Small intestine (tissue), 16 donors: ENCODE results near the gene EPX. TPM values are rescaled to one million over a fixed set of nuclear protein-coding genes. Genes with fewer than 3 reads are reported as not detected.
"Not testable (repeated sequence)": the region's sequence is repeated elsewhere in the genome, so short reads cannot be mapped to it uniquely, and the experiment has no call there.

ENCODE experiments used
- DNase-seq, 2 donors: peaks; one replicate each; pipeline versions ENCODE4 v3.0.0 to v3.0.0-alpha.2; 2013
- FAIRE-seq: peaks from 2 replicates; lab custom pipeline; 2012; peaks lifted over from hg19 to GRCh38; lab: Jason Lieb, UNC
- H3K27ac ChIP-seq, 3 donors: one replicate each; pipeline ENCODE4 v1.5.1; 2013; ENCODE audit warnings: low read length in 2 of 3, mild to moderate bottlenecking in 2 of 3, control low read depth in 1 of 3, inconsistent platforms in 1 of 3, low read depth in 1 of 3, moderate library complexity in 1 of 3
- H3K27me3 ChIP-seq, 3 donors: one replicate each; pipeline ENCODE4 v1.6.1; 2013; ENCODE audit warnings: low read length in 3 of 3, inconsistent platforms in 1 of 3; ENCODE audit not compliant: control insufficient read depth in 3 of 3, insufficient read depth in 3 of 3
- H3K36me3 ChIP-seq, 3 donors: one replicate each; pipeline ENCODE4 v1.6.1; 2013; ENCODE audit warnings: low read length in 3 of 3, inconsistent platforms in 1 of 3, low read depth in 1 of 3, mild to moderate bottlenecking in 1 of 3, moderate library complexity in 1 of 3; ENCODE audit not compliant: control insufficient read depth in 3 of 3, insufficient read depth in 2 of 3
- H3K4me1 ChIP-seq, 3 donors: one replicate each; pipeline ENCODE4 v1.6.1; 2013; ENCODE audit warnings: low read length in 2 of 3, inconsistent platforms in 1 of 3, low read depth in 1 of 3, mild to moderate bottlenecking in 1 of 3, moderate library complexity in 1 of 3; ENCODE audit not compliant: control insufficient read depth in 3 of 3, insufficient read depth in 2 of 3
- H3K4me3 ChIP-seq, 3 donors: one replicate each; pipeline ENCODE4 v1.5.1; 2013; ENCODE audit warnings: low read length in 3 of 3, control low read depth in 1 of 3, inconsistent platforms in 1 of 3, low read depth in 1 of 3, mild to moderate bottlenecking in 1 of 3, moderate library complexity in 1 of 3
- H3K9me3 ChIP-seq, 2 donors: one replicate each; pipeline ENCODE4 v1.6.1; 2013; ENCODE audit warnings: low read depth in 1 of 2, low read length in 1 of 2; ENCODE audit not compliant: control insufficient read depth in 2 of 2, insufficient read depth in 1 of 2
- WGBS, 3 donors: extraction: QIAGEN DNeasy Blood & Tissue Kit; methylation state at CpG; one replicate each; pipeline ENCODE4 v1.1.7; 2013; 5-methylcytosine and 5-hydroxymethylcytosine counted together
- long read RNA-seq, 10 donors: transcript quantifications; one replicate each; lab custom pipeline, GENCODE V29; 2026
- polyA plus RNA-seq, 4 donors: library from polyadenylated mRNA; stranded (reverse) in 3 of 4; unstranded in 1 of 4; fragments of 200-250 nt in 3 of 4; fragments of 120-200 nt in 1 of 4; gene quantifications; one replicate each; pipeline versions ENCODE4 v1.2.1 to v1.2.3, GENCODE V29; 2013
- donor health status: healthy with polysubstance abuse.
- donor health status: control.
- donor health status: control.
- donor health status: Bipolar disorder and iron deficiency.
- donor health status: healthy.

EPX gene, protein sequence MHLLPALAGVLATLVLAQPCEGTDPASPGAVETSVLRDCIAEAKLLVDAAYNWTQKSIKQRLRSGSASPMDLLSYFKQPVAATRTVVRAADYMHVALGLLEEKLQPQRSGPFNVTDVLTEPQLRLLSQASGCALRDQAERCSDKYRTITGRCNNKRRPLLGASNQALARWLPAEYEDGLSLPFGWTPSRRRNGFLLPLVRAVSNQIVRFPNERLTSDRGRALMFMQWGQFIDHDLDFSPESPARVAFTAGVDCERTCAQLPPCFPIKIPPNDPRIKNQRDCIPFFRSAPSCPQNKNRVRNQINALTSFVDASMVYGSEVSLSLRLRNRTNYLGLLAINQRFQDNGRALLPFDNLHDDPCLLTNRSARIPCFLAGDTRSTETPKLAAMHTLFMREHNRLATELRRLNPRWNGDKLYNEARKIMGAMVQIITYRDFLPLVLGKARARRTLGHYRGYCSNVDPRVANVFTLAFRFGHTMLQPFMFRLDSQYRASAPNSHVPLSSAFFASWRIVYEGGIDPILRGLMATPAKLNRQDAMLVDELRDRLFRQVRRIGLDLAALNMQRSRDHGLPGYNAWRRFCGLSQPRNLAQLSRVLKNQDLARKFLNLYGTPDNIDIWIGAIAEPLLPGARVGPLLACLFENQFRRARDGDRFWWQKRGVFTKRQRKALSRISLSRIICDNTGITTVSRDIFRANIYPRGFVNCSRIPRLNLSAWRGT
- under 1 TPM in 1 of 4 donors, not detected in 3; 0.24 TPM for polyA plus RNA-seq
- long read RNA-seq, donor 1 = 0 reads
- long read RNA-seq, donor 2 = 0 reads
- long read RNA-seq, donor 3 = 0 reads
- long read RNA-seq, donor 4 = 0 reads
- long read RNA-seq, donor 5 = 0 reads
- long read RNA-seq, donor 6 = 0 reads
- long read RNA-seq, donor 7 = 0 reads
- long read RNA-seq, donor 8 = 0 reads
- long read RNA-seq, donor 9 = 0 reads
- long read RNA-seq, donor 10 = 0 reads

DNA sequence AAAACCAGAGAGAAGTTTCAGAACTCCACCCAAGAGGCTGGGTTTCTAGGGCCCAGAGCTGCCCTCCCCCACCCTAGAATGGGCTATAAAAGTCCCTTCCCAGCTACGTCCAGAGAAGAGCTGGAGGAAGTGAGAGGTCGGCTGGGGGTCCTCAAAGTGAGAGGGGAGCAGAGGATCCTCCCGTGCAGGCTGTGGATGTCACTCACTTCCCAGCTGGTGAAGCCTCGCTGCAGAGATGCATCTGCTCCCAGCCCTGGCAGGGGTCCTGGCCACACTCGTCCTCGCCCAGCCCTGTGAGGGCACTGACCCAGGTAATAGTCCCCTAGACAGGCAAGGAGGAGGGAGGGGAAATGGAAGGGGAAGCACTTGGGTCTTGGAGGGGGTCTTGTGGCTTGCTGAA is at the start of gene EPX:
EPX (plus strand) TSS at position 115 of the 400 bp plus-strand sequence; CDS start at position 236, 121 bp downstream.
- no peak for DNase-seq

DNA sequence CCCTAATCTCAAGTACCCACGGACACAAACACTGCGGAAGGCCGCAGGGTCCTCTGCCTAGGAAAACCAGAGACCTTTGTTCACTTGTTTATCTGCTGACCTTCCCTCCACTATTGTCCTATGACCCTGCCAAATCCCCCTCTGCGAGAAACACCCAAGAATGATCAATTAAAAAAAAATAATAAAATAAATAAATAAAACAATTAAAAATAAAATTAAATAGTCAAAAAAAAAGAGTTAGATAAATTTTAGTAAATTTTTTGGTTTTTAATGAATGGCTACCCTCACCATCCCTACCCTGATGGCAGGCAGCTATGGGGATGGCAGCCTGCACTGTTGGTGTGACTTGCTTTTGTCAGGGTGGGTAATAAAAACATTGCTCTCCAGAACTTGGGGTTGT is 49.2 kb upstream of the EPX start:
- H3K9me3 ChIP-seq, H3K27ac ChIP-seq, H3K36me3 ChIP-seq, H3K4me3 ChIP-seq, H3K27me3 ChIP-seq, FAIRE-seq, H3K4me1 ChIP-seq, DNase-seq: not testable (repeated sequence)
- 80 to 92% (median 86%) methylated on average over 2 to 4 of the region's 4 CpGs for WGBS, 3 donors

More for the DNA sequence above, at the start of gene EPX:
- Histone ChIP-seq H3K27me3 (peaks cover 0 to 12% (median 0%) of the 10 kb centered on the region in 3 donors), H3K4me1 (peaks cover 0 to 7% (median 0%) of the 10 kb centered on the region in 3 donors), H3K27ac (no peak within 1 kb of the TSS), H3K9me3 (no peaks in the 10 kb centered on the region), H3K36me3 (no peaks in the 10 kb centered on the region), H3K4me3 (no peak within 1 kb of the TSS)
- WGBS, 3 donors = 32 to 44% (median 40%) methylated on average over 6 of the region's 6 CpGs
- no peak for FAIRE-seq

DNA sequence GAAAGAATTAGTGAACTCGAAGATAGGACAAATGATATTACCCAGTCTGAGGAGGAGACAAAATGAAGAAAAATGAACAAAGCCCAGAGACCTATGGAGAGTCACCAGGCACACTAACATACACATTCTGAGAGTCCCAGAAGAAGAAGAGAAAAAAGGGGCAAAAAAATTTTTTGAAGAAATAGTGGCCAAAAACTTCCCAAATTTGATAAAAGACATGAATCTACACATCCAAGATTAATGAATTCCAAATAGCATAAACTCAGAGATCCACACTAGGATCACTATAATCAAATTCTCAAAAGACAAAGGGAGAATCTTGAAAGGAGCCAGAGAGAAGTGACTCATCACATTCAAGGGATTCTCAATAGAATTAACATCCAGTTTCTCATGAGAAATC is 47.7 kb upstream of the EPX start:
- no peak for FAIRE-seq
- DNase-seq = no peak
- Histone ChIP-seq H3K27ac (no peak overlapping the region), H3K9me3 (peaks cover 0 to 8% of the 10 kb centered on the region in 2 donors), H3K4me3 (no peak overlapping the region), H3K27me3 (peaks cover 0 to 8% (median 0%) of the 10 kb centered on the region in 3 donors), H3K4me1 (no peaks in the 10 kb centered on the region), H3K36me3 (no peaks in the 10 kb centered on the region)
- 78 to 88% (median 86%) methylated on average over 1 of the region's 1 CpG for WGBS, 3 donors

DNA sequence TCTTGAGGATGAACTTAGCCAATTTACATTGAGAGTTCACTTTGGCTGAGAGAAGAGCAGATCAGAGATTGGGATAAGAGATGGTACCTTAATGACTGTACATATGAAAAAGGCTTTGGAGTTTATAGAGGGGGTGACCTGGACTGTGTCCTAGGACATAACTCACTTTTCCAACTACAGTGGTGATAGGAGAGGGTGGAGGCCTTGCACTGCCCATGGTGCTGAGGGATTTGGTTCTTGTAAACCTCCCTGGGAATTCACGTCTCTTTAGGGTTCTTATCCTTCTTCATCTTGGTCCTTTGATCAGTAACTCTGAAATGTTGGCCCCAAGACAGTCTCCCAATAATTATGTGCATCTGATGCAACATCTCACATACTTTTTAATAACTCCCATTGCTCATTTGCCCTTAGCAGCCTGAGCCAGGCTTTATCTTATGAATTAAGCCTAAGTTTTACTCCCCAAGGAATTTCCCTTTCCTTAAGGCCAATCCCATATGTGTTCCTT is 44.5 kb upstream of the EPX start, which contains the start of gene OR4D1:
OR4D1 (plus strand) TSS at position 455 of the 505 bp plus-strand sequence. CDS start 6,770 bp downstream, outside the sequence.
- Histone ChIP-seq H3K4me1 (no peaks in the 10 kb centered on the region), H3K9me3 (peaks cover 0 to 8% of the 10 kb centered on the region in 2 donors), H3K4me3 (no peak within 1 kb of the TSS), H3K27ac (no peak within 1 kb of the TSS), H3K36me3 (no peaks in the 10 kb centered on the region), H3K27me3 (peaks cover 0 to 23% (median 0%) of the 10 kb centered on the region in 3 donors)
- 56 to 70% (median 63%) methylated on average over 1 of the region's 1 CpG for WGBS, 3 donors
- DNase-seq (no peak), FAIRE-seq (no peak)

DNA sequence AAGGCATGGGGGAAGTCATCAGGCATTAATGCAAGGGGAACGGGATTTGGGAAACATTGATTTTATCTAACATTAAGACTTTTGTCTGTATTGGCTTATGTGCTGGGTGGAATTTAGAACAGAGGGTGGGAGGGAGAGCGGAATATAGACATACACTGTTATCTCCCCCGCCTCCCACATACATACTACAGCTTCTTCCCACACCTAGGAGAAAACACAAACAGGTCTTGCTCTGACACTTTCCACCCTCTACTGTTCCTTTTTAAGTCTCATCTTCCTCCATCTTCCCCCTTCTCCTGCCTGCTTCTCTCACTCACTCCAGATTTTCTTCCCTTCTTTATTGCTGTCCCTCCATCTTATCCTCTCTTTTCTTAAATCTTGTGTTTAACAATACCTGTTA is 43.9 kb upstream of the EPX start:
- Histone ChIP-seq H3K27ac (no peak overlapping the region), H3K4me1 (no peaks in the 10 kb centered on the region), H3K9me3 (peaks cover 0 to 6% of the 10 kb centered on the region in 2 donors), H3K4me3 (no peak overlapping the region), H3K36me3 (no peaks in the 10 kb centered on the region), H3K27me3 (peaks cover 0 to 25% (median 0%) of the 10 kb centered on the region in 3 donors)
- 87 to 88% (median 88%) methylated on average over 2 to 3 of the region's 3 CpGs for WGBS, 3 donors
- FAIRE-seq = no peak
- no peak for DNase-seq

DNA sequence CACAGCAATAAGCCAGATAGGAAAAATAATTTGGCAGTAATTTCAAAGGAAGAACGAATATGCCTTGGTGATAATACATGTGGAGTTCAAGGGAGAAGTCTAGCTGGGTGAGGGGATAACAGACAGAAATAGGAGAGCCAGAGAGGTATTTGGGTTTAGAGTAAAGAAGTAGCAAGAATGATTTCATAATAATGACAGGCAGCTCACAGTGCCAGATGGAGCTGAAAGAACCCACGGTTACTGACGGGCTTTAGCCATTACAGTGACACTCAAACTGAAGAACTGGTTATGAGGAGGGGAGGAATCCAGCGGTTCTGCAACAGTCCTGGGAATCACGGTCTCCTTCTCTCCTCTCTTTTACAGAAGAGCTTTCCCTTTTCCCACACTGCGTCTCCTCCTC is 42.1 kb upstream of the EPX start:
- DNase-seq (no peak), FAIRE-seq (no peak)
- H3K27ac ChIP-seq = no peak overlapping the region
- peaks cover 1 to 29% (median 4%) of the 10 kb centered on the region in 3 donors for H3K27me3 ChIP-seq
- H3K9me3 ChIP-seq = no peaks in the 10 kb centered on the region
- no peak overlapping the region for H3K4me3 ChIP-seq
- no peaks in the 10 kb centered on the region for H3K4me1 ChIP-seq
- H3K36me3 ChIP-seq = no peaks in the 10 kb centered on the region
- WGBS, 3 donors = 32 to 57% (median 55%) methylated on average over 6 of the region's 6 CpGs

DNA sequence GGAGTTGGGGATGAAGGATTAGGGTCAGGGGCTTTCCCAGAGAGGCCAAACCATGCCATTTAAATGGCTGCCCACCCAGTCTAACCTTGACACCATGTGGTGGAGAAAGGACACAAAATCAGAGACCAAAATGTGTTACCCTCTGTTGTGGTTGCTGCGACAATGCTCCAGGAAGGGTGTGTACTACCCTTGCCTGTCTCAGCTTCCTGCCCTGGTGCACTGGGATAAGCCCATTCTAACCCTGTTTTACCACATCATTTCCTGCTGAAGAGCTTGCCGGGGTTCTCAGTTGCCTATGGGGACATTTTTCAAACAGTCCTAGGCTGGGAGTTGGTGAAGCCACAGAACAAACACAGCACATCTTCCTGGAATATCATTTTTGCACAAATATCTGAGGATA is 39.5 kb upstream of the EPX start:
- H3K4me3 ChIP-seq = no peak overlapping the region
- FAIRE-seq (no peak), DNase-seq (no peak)
- WGBS, 3 donors = 42 to 66% (median 53%) methylated on average over 2 of the region's 2 CpGs
- H3K27ac ChIP-seq = no peak overlapping the region
- H3K9me3 ChIP-seq = no peaks in the 10 kb centered on the region
- H3K4me1 ChIP-seq = no peaks in the 10 kb centered on the region
- H3K27me3 ChIP-seq = peaks cover 9 to 54% (median 14%) of the 10 kb centered on the region in 3 donors
- no peaks in the 10 kb centered on the region for H3K36me3 ChIP-seq

DNA sequence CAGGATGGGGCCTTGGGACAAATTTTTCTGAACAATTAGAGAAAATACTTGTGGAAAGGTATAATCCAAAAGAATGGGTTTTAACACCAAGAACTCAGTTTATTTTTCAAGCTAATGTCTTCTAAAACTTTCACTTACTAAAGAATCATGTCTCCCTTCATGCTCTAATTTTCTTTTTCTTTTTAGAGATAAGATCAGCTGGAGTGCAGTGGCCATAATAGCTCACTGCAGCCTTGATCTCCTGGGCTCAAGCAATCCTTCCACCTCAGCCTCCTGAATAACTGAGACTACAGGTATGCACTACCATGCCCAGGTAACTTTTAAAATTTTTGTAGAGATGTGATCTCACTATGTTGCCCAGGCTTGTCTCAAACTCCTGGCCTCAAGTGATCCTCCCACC is 38.9 kb upstream of the EPX start:
- Histone ChIP-seq H3K36me3 (no peaks in the 10 kb centered on the region), H3K27me3 (peaks cover 9 to 54% (median 14%) of the 10 kb centered on the region in 3 donors), H3K4me3 (no peak overlapping the region), H3K9me3 (no peaks in the 10 kb centered on the region), H3K4me1 (no peaks in the 10 kb centered on the region), H3K27ac (no peak overlapping the region)
- FAIRE-seq (no peak), DNase-seq (no peak)
